ENCODE measurements around the gene CIAO2B.

DNA sequence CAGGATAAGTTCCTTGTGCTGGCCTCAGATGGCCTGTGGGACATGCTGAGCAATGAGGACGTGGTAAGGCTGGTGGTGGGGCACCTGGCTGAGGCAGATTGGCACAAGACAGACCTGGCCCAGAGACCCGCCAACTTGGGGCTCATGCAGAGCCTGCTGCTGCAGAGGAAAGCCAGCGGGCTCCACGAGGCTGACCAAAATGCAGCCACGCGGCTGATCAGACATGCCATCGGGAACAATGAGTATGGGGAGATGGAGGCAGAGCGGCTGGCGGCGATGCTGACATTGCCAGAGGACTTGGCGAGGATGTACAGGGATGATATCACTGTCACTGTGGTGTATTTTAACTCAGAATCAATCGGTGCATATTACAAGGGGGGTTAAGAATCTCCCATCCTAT lies 48.7 kb downstream of the CIAO2B start:
- TF ChIP-seq POLR2A (IDR thresholded peaks at IDR 0.05), result no peak
- no peak for TF ChIP-seq CTCF (IDR thresholded peaks at IDR 0.05)
- TF ChIP-seq POLR2AphosphoS5 (IDR thresholded peaks at IDR 0.05), result no peak

Data from sigmoid colon (tissue), 4 donors.